H1 (cell line): ENCODE data around the gene RGS6. TPM values are rescaled to one million over a fixed set of nuclear protein-coding genes. Genes with fewer than 3 reads are reported as not detected.

Experiments used
- CTCF ChIA-PET: fragments of 300-600 bp; sonication (Branson Sonifier 250); formaldehyde crosslinking; loops from one replicate; lab custom pipeline; 2021; ENCODE audit not compliant: partially characterized antibody; lab: Charles Lee
- POLR2A ChIA-PET: fragments of 300-600 bp; sonication (Branson Sonifier 250); formaldehyde crosslinking; loops from one replicate; lab custom pipeline; 2021; ENCODE audit warnings: inconsistent platforms; ENCODE audit not compliant: partially characterized antibody; lab: Charles Lee
- DNase-seq, 2 experiments: peaks; one replicate each; pipeline versions ENCODE4 v3.0.0 to v3.0.0-alpha.2; 2010 to 2022; ENCODE audit warnings: low spot score in 2 of 2, low read depth in 1 of 2, mixed read lengths in 1 of 2
- FAIRE-seq: peaks from 2 replicates; lab custom pipeline; 2011; peaks lifted over from hg19 to GRCh38; lab: Jason Lieb, UNC
- H2AFZ ChIP-seq: 2 replicates; pipeline ENCODE4 v1.8.1; 2012; ENCODE audit warnings: low read length, inconsistent platforms
- H2AK5ac ChIP-seq: 2 replicates; pipeline ENCODE4 v1.6.1; 2013; ENCODE audit warnings: low read depth, low read length
- H2BK120ac ChIP-seq: replicated peaks from 2 replicates; pipeline ENCODE3; 2013; ENCODE audit warnings: low read depth, low read length, inconsistent platforms
- H2BK12ac ChIP-seq: 2 replicates; pipeline ENCODE4 v1.6.1; 2013; ENCODE audit warnings: low read depth, low read length
- H2BK15ac ChIP-seq: 2 replicates; pipeline ENCODE4 v1.6.1; 2013; ENCODE audit warnings: low read length
- H2BK20ac ChIP-seq: 2 replicates; pipeline ENCODE4 v1.6.1; 2013; ENCODE audit warnings: low read length
- H2BK5ac ChIP-seq: 2 replicates; pipeline ENCODE4 v1.6.1; 2013; ENCODE audit warnings: low read depth, low read length
- H3K14ac ChIP-seq: 2 replicates; pipeline ENCODE4 v1.6.1; 2013; ENCODE audit warnings: inconsistent platforms; ENCODE audit not compliant: insufficient read length
- H3K18ac ChIP-seq: 2 replicates; pipeline ENCODE4 v1.6.1; 2013; ENCODE audit warnings: low read length; ENCODE audit errors: extremely low read depth
- H3K23ac ChIP-seq: 2 replicates; pipeline ENCODE4 v1.6.1; 2013; ENCODE audit warnings: inconsistent platforms; ENCODE audit not compliant: insufficient read length
- H3K23me2 ChIP-seq: 2 replicates; pipeline ENCODE4 v1.6.1; 2013; ENCODE audit warnings: low read depth, low read length
- H3K27ac ChIP-seq: 2 replicates; pipeline ENCODE4 v1.6.1; 2011; ENCODE audit warnings: low read depth, low read length, inconsistent platforms
- H3K27me3 ChIP-seq, 4 experiments: replicated peaks in 1 of 4; 1 replicate in 1 of 4; 2 replicates in 3 of 4; pipeline versions ENCODE4 v1.6.1 to v1.8.1; 2011 to 2013; ENCODE audit warnings: low read length in 3 of 4, mild to moderate bottlenecking in 3 of 4, inconsistent platforms in 2 of 4, mixed read lengths in 2 of 4, moderate library complexity in 1 of 4; ENCODE audit not compliant: control insufficient read depth in 3 of 4, insufficient read depth in 3 of 4; ENCODE audit errors: extremely low read depth in 1 of 4
- H3K36me3 ChIP-seq, 4 experiments: 2 replicates each; pipeline versions ENCODE4 v1.6.1 to v1.8.1; 2011 to 2013; ENCODE audit warnings: mild to moderate bottlenecking in 4 of 4, low read length in 3 of 4, moderate library complexity in 2 of 4, control low read depth in 1 of 4, inconsistent platforms in 1 of 4; ENCODE audit not compliant: insufficient read depth in 4 of 4, control insufficient read depth in 2 of 4
- H3K4ac ChIP-seq: replicated peaks from 2 replicates; pipeline ENCODE3; 2013; ENCODE audit warnings: low read length, low read depth, mixed read lengths, inconsistent platforms; ENCODE audit not compliant: insufficient read length
- H3K4me1 ChIP-seq, 4 experiments: replicated peaks in 1 of 4; 1 replicate in 1 of 4; 2 replicates in 3 of 4; pipeline versions ENCODE4 v1.6.1 to v1.8.1; 2011 to 2013; ENCODE audit warnings: low read length in 3 of 4, inconsistent platforms in 2 of 4, mixed read lengths in 1 of 4; ENCODE audit not compliant: insufficient read depth in 4 of 4, control insufficient read depth in 3 of 4
- H3K4me2 ChIP-seq, 2 experiments: 2 replicates each; pipeline versions ENCODE4 v1.6.1 to v1.8.1; 2011 to 2013; ENCODE audit warnings: low read depth in 2 of 2, low read length in 2 of 2, control low read depth in 1 of 2, inconsistent platforms in 1 of 2, mild to moderate bottlenecking in 1 of 2; ENCODE audit not compliant: insufficient read depth in 1 of 2
- H3K4me3 ChIP-seq, 4 experiments: fragments of 200-600, 300-600 bp in 1 of 4; sonication (generic), shearing (Covaris generic), sonication (Bioruptor Twin) in 1 of 4; 2 replicates each; pipeline versions ENCODE4 v1.5.1 to v1.8.1; 2011 to 2016; ENCODE audit warnings: low read length in 4 of 4, low read depth in 3 of 4, control low read depth in 2 of 4, inconsistent platforms in 2 of 4, mild to moderate bottlenecking in 2 of 4, mixed read lengths in 1 of 4, moderate library complexity in 1 of 4; ENCODE audit not compliant: insufficient read depth in 2 of 4; ENCODE audit errors: extremely low read depth in 1 of 4
- H3K56ac ChIP-seq: replicated peaks from 2 replicates; pipeline ENCODE3; 2013; ENCODE audit warnings: low read depth, mild to moderate bottlenecking, mixed read lengths, low read length, inconsistent platforms; ENCODE audit not compliant: insufficient read length
- H3K79me1 ChIP-seq: 2 replicates; pipeline ENCODE4 v1.6.1; 2013; ENCODE audit warnings: low read depth, low read length, control low read depth
- H3K79me2 ChIP-seq, 2 experiments: 2 replicates each; pipeline versions ENCODE4 v1.6.1 to v1.8.1; 2012 to 2013; ENCODE audit warnings: low read length in 2 of 2, mild to moderate bottlenecking in 2 of 2, inconsistent platforms in 1 of 2; ENCODE audit not compliant: insufficient read depth in 2 of 2, control insufficient read depth in 1 of 2
- H3K9ac ChIP-seq, 4 experiments: replicated peaks in 1 of 4; 1 replicate in 1 of 4; 2 replicates in 3 of 4; pipeline versions ENCODE4 v1.6.1 to v1.8.1; 2011 to 2013; ENCODE audit warnings: low read depth in 3 of 4, low read length in 3 of 4, control low read depth in 2 of 4, mild to moderate bottlenecking in 2 of 4, moderate library complexity in 2 of 4, inconsistent platforms in 1 of 4; ENCODE audit errors: extremely low read depth in 1 of 4
- H3K9me3 ChIP-seq, 2 experiments: 2 replicates each; pipeline versions ENCODE4 v1.6.1 to v1.8.1; 2012 to 2013; ENCODE audit warnings: mild to moderate bottlenecking in 2 of 2, moderate library complexity in 2 of 2, control low read depth in 1 of 2, inconsistent platforms in 1 of 2, low read depth in 1 of 2, low read length in 1 of 2, mixed read lengths in 1 of 2; ENCODE audit not compliant: insufficient read depth in 2 of 2
- H4K20me1 ChIP-seq, 2 experiments: replicated peaks in 1 of 2; 2 replicates each; pipeline versions ENCODE3 to v1.8.1; 2011 to 2013; ENCODE audit warnings: inconsistent platforms in 2 of 2, low read length in 2 of 2, mild to moderate bottlenecking in 1 of 2; ENCODE audit not compliant: insufficient read depth in 2 of 2, control insufficient read depth in 1 of 2
- H4K5ac ChIP-seq: 2 replicates; pipeline ENCODE4 v1.6.1; 2013; ENCODE audit warnings: low read length, low read depth, mixed read lengths, inconsistent platforms; ENCODE audit not compliant: insufficient read length
- H4K8ac ChIP-seq: 2 replicates; pipeline ENCODE4 v1.8.0; 2013; ENCODE audit warnings: mild to moderate bottlenecking, moderate library complexity, low read length, inconsistent platforms; ENCODE audit not compliant: insufficient read depth; ENCODE audit errors: extremely low read depth
- H4K91ac ChIP-seq: replicated peaks from 2 replicates; pipeline ENCODE3; 2013; ENCODE audit warnings: low read length, mixed read lengths, inconsistent platforms; ENCODE audit not compliant: insufficient read length
- CEBPB ChIP-seq: IDR thresholded peaks from 2 replicates; pipeline ENCODE4 v1.6.1; 2012; ENCODE audit warnings: low read depth, low read length
- EP300 ChIP-seq, 2 experiments: IDR thresholded peaks; 1 replicate in 1 of 2; 2 replicates in 1 of 2; pipeline ENCODE4 v1.6.1; 2011 to 2012; ENCODE audit warnings: low read depth in 2 of 2, low read length in 2 of 2, mild to moderate bottlenecking in 2 of 2, borderline replicate concordance in 1 of 2, inconsistent platforms in 1 of 2, moderate library complexity in 1 of 2
- JUN ChIP-seq: IDR thresholded peaks from 2 replicates; pipeline ENCODE4 v1.6.1; 2011; ENCODE audit warnings: low read depth, mild to moderate bottlenecking, improper control_type of control experiment, low read length
- KDM1A ChIP-seq: fragments of 200-600, 300-600 bp; sonication (generic); IDR thresholded peaks from 2 replicates; pipeline ENCODE4 v1.7.1; 2016; ENCODE audit warnings: mild to moderate bottlenecking, low read length, borderline replicate concordance
- POLR2A ChIP-seq, 2 experiments: IDR thresholded peaks; 1 replicate in 1 of 2; 2 replicates in 1 of 2; pipeline ENCODE4 v1.6.1; 2011; ENCODE audit warnings: low read depth in 2 of 2, low read length in 2 of 2, mild to moderate bottlenecking in 2 of 2; ENCODE audit errors: control extremely low read depth in 1 of 2
- RBBP5 ChIP-seq: IDR thresholded peaks from 2 replicates; pipeline ENCODE4 v1.7.1; 2012; ENCODE audit warnings: low read depth, mild to moderate bottlenecking, inconsistent platforms, low read length, moderate library complexity, borderline replicate concordance
- TBP ChIP-seq: IDR thresholded peaks from 2 replicates; pipeline ENCODE4 v1.6.1; 2011; ENCODE audit warnings: low read depth, low read length, improper control_type of control experiment
- WGBS, 2 experiments: shearing (Covaris generic) in 1 of 2; methylation state at CpG; one replicate each; pipeline versions ENCODE4 v1.1.6 to v1.1.7; 2013 to 2015; ENCODE audit warnings: low lambda C conversion rate in 2 of 2, mixed read lengths in 2 of 2, inconsistent platforms in 1 of 2, low coverage in 1 of 2, missing lambda C conversion rate in 1 of 2; ENCODE audit not compliant: insufficient replicate concordance in 2 of 2, insufficient coverage in 1 of 2, insufficient read length in 1 of 2; ENCODE audit errors: extremely low coverage in 1 of 2, missing lambda C conversion rate in 1 of 2; 5-methylcytosine and 5-hydroxymethylcytosine counted together
- polyA plus RNA-seq, 7 experiments: library from polyadenylated mRNA; depleted of rRNA in 3 of 7; stranded (reverse) in 5 of 7; unstranded in 2 of 7; fragments of >200 nt in 5 of 7; fragments of 200-250 nt in 2 of 7; gene quantifications; 1 replicate in 5 of 7; 2 replicates in 1 of 7; 4 replicates in 1 of 7; pipeline versions ENCODE4 v1.2.1 to v1.2.3, GENCODE V29; 2011 to 2013; ENCODE audit warnings: missing spikeins in 2 of 7, mixed read lengths in 2 of 7
- total RNA-seq: library from RNA; stranded (reverse); fragmentation: NEBNext Ultra II Directional; extraction: Animal tissue kit (Norgen Biotek cat#: 25700); gene quantifications from 2 replicates; pipeline ENCODE4 v1.2.1, GENCODE V29; 2021

RGS6 gene
- total and polyA plus RNA-seq, 2 of the 8 experiments (the other 6 are each of a cell fraction or from before 2014, with no cell fraction given): 0.26 to 1.1 TPM

- H2AK5ac ChIP-seq: no peak overlapping the region
- H2BK20ac ChIP-seq: no peak overlapping the region
- H2BK120ac ChIP-seq: no peak overlapping the region
- WGBS, 2 experiments: 92% methylated on average over 4 of the region's 4 CpGs; no CpG with 5 or more reads in 1 of the 2 experiments
- no peak overlapping the region for H4K8ac ChIP-seq
- H2BK5ac ChIP-seq: no peak overlapping the region
- no peak overlapping the region for H2BK15ac ChIP-seq
- POLR2A ChIA-PET: interaction anchor here (0.6 kb wide), 1 partner anchor 153 kb away, joined by 3 read pairs; no protein-coding TSS in a partner anchor
- no peak overlapping the region for H3K4me3 ChIP-seq
- FAIRE-seq (no peak), DNase-seq (no peak)
- no peaks in the 10 kb centered on the region for H3K9me3 ChIP-seq
- CTCF ChIA-PET: interaction anchor here (0.6 to 9.4 kb wide), 4 partner anchors 10 to 430 kb away, joined by 3 to 113 read pairs (median 55); no protein-coding TSS in a partner anchor
- no peak overlapping the region for H2BK12ac ChIP-seq
- no peak overlapping the region for H4K5ac ChIP-seq
- no peaks in the 10 kb centered on the region for H3K23me2 ChIP-seq
- H3K14ac ChIP-seq: no peak overlapping the region
- H3K4ac ChIP-seq: no peak overlapping the region
- no peak overlapping the region for H3K56ac ChIP-seq
- H3K27me3 ChIP-seq: no peaks in the 10 kb centered on the region
- TF ChIP-seq KDM1A: no peak
- no peak for TF ChIP-seq JUN
- no peak for TF ChIP-seq POLR2A (IDR thresholded peaks at IDR 0.05; ENCODE audit: control extremely low read depth in 1 of 2, low read depth in 2 of 2, low read length in 2 of 2)
- no peak for TF ChIP-seq RBBP5
- no peak for TF ChIP-seq EP300 (IDR thresholded peaks at IDR 0.05; ENCODE audit: borderline replicate concordance in 1 of 2, low read depth in 2 of 2, low read length in 2 of 2)
- TF ChIP-seq CEBPB: no peak
- TF ChIP-seq TBP: no peak
- H3K36me3 ChIP-seq: no peaks in the 10 kb centered on the region
- no peak overlapping the region for H3K27ac ChIP-seq
- no peak overlapping the region for H3K23ac ChIP-seq
- no peak overlapping the region for H3K18ac ChIP-seq
- no peaks in the 10 kb centered on the region for H3K79me2 ChIP-seq
- H3K4me2 ChIP-seq: no peak overlapping the region
- H4K91ac ChIP-seq: no peak overlapping the region
- no peaks in the 10 kb centered on the region; a peak in 2 of 7 replicates for H3K4me1 ChIP-seq
- H3K79me1 ChIP-seq: no peaks in the 10 kb centered on the region
- no peak overlapping the region for H2AFZ ChIP-seq
- H4K20me1 ChIP-seq: no peaks in the 10 kb centered on the region
- no peak overlapping the region for H3K9ac ChIP-seq
These were observed 587.3 kb downstream of the RGS6 start for GRCh38 chr14:72519543-72519942.
